ENCODE data around the gene KMT2A. TPM values are rescaled to one million over a fixed set of nuclear protein-coding genes. Genes with fewer than 3 reads are reported as not detected.

Gene KMT2A
- total RNA-seq, 1 experiment from 2014 or later = 62.0 TPM

DNA sequence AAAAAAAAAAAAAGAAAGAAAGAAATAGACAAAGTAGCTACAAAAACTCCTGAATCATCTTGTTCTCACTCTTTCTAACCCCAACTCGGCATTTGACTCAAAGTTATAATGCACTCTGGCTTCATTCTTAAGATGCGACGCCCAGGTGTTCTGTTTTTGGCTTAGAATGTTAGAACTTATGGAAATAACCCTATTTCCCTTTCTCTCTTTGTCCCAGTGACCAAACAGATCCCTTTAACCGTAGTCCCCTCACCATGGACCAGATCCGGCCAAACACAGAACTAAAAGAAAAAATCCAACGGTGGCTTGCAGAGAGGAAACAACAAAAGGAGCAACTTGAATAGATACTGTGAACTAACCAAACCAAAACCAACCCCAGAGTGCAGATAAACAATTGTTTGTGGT lies 40.2 kb upstream of the KMT2A start:
- no peak for TF ChIP-seq CTCF (conservative IDR thresholded peaks at IDR 0.05)
- no peak overlapping the region for H2BK12ac ChIP-seq (ENCODE audit: insufficient read length, low read depth, low read length)
- H2BK15ac ChIP-seq (ENCODE audit: low read depth, low read length) = no peak overlapping the region
- H3K23ac ChIP-seq (ENCODE audit: insufficient read length, low read depth, low read length) = no peak overlapping the region
- H3K27ac ChIP-seq (ENCODE audit: insufficient read length, low read depth, low read length) = no peak overlapping the region
- Mint-ChIP-seq H3K36me3 (ENCODE audit: insufficient read depth in 1 of 3, low read depth in 3 of 3) (peaks cover 9 to 43% (median 31%) of the 10 kb centered on the region in 3 experiments; a peak in 6 of 7 replicates), H3K9me3 (no peaks in the 10 kb centered on the region), H3K27me3 (ENCODE audit: low read depth) (no peaks in the 10 kb centered on the region), H3K4me3 (no peak overlapping the region), H3K27ac (no peak overlapping the region; a peak in 1 of 7 replicates), H3K4me1 (peaks cover 6% of the 10 kb centered on the region in 2 experiments)
- no peak overlapping the region for H2AK5ac ChIP-seq (ENCODE audit: insufficient read length, low read length)
- H3K9me3 ChIP-seq (ENCODE audit: control insufficient read depth, low read depth, low read length) = no peaks in the 10 kb centered on the region
- no peak overlapping the region for H3K56ac ChIP-seq (ENCODE audit: insufficient read length, low read depth, low read length)
- H3K4me1 ChIP-seq (ENCODE audit: insufficient read depth, low read length) = no peaks in the 10 kb centered on the region
- no peak overlapping the region for H2AFZ ChIP-seq (ENCODE audit: low read length)
- no peak overlapping the region for H4K5ac ChIP-seq (ENCODE audit: insufficient read length, low read depth, low read length)
- H2BK5ac ChIP-seq (ENCODE audit: insufficient read length, low read length) = no peak overlapping the region
- no peak overlapping the region for H3K4ac ChIP-seq (ENCODE audit: low read depth, low read length)
- no CpG with 5 or more reads among the region's 6 CpGs for WGBS (ENCODE audit: extremely low coverage, insufficient read length, low lambda C conversion rate)
- H4K91ac ChIP-seq (ENCODE audit: insufficient read length, low read depth, low read length) = no peak overlapping the region
- no peaks in the 10 kb centered on the region for H3K27me3 ChIP-seq (ENCODE audit: insufficient read depth, low read length)
- H3K14ac ChIP-seq (ENCODE audit: insufficient read depth, low read length) = no peak overlapping the region
- H4K8ac ChIP-seq (replicated peaks; ENCODE audit: insufficient read length, low read depth, low read length) = no peak overlapping the region
- H3K79me1 ChIP-seq (ENCODE audit: insufficient read depth, low read depth, low read length, poor library complexity, severe bottlenecking) = no peaks in the 10 kb centered on the region
- no peak overlapping the region for H2BK20ac ChIP-seq (ENCODE audit: low read depth, low read length, poor library complexity, severe bottlenecking)
- H2BK120ac ChIP-seq (ENCODE audit: low read depth, low read length, poor library complexity, severe bottlenecking) = no peak overlapping the region
- H4K20me1 ChIP-seq (ENCODE audit: control insufficient read depth, insufficient read depth, insufficient read length) = no peaks in the 10 kb centered on the region
- H3K23me2 ChIP-seq (ENCODE audit: insufficient read length, low read depth, low read length, poor library complexity, severe bottlenecking) = no peaks in the 10 kb centered on the region
- no peaks in the 10 kb centered on the region for H3K79me2 ChIP-seq (ENCODE audit: insufficient read depth, low read length)
- H3K4me2 ChIP-seq (ENCODE audit: insufficient read depth, insufficient read length, low read length) = no peak overlapping the region
- DNase-seq = no peak
- no peak overlapping the region for H3T11ph ChIP-seq (ENCODE audit: low read length)
- H3K9ac ChIP-seq (ENCODE audit: extremely low read depth, insufficient read length, low read length) = no peak overlapping the region
- no peak overlapping the region for H3K18ac ChIP-seq (ENCODE audit: insufficient read length, low read depth, low read length)
